ENCODE results near the gene CCL22. TPM values are rescaled to one million over a fixed set of nuclear protein-coding genes. Genes with fewer than 3 reads are reported as not detected.

Gene CCL22
- total RNA-seq, 4 donors from 2014 or later, result 0.09 to 1.6 (median 0.38) TPM

DNA sequence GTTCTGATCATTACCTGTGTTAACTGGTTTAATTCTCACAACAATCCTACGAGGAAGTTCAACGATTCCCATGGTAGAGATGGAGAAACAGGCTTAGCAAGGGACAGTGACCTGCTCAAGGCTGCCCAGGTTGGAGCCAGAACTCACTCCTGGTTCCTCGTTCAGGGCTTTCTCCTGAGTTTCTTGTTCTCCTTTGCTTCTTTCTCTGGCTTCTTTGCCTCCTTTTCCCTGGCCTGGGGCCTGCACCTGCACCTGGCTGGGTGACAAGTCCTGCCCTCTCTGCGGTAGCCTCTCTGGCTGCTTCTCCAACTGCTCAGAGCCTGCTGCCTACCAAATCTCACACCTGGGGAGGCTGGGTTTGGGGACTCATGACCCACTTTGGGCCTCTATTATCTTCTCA lies 2.8 kb downstream of the CCL22 start:
- 37 to 51% methylated on average over 4 of the region's 4 CpGs for WGBS, 2 donors
- intact Hi-C loops (cut with DNase I), result no loop called here
- Histone ChIP-seq H3K27ac (no peak overlapping the region), H3K27me3 (no peaks in the 10 kb centered on the region), H3K9me3 (no peaks in the 10 kb centered on the region), H3K4me3 (no peak overlapping the region), H3K4me1 (peaks cover 6 to 31% (median 11%) of the 10 kb centered on the region in 3 donors), H3K36me3 (no peaks in the 10 kb centered on the region)
- no peak for DNase-seq
- no peak for TF ChIP-seq CTCF (IDR thresholded peaks at IDR 0.05)
- no peak for TF ChIP-seq POLR2A (IDR thresholded peaks at IDR 0.05)

DNA sequence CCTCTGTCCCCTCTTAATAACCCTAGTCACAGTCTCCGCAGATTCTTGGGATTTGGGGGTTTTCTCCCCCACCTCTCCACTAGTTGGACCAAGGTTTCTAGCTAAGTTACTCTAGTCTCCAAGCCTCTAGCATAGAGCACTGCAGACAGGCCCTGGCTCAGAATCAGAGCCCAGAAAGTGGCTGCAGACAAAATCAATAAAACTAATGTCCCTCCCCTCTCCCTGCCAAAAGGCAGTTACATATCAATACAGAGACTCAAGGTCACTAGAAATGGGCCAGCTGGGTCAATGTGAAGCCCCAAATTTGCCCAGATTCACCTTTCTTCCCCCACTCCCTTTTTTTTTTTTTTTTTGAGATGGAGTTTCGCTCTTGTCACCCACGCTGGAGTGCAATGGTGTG lies 5.6 kb downstream of the CCL22 start:
- H3K4me3 ChIP-seq, result no peak overlapping the region
- TF ChIP-seq CTCF (IDR thresholded peaks at IDR 0.05) (no peak), POLR2A (IDR thresholded peaks at IDR 0.05) (no peak)
- no peak overlapping the region for H3K27ac ChIP-seq
- H3K4me1 ChIP-seq, result peaks cover 11 to 41% (median 13%) of the 10 kb centered on the region in 3 donors
- intact Hi-C loops (cut with DNase I), result no loop called here
- H3K36me3 ChIP-seq, result no peaks in the 10 kb centered on the region
- H3K9me3 ChIP-seq, result no peaks in the 10 kb centered on the region
- no peaks in the 10 kb centered on the region for H3K27me3 ChIP-seq
- 90 to 100% methylated on average over 3 of the region's 3 CpGs for WGBS, 2 donors
- no peak for DNase-seq

- no peak overlapping the region for H3K4me3 ChIP-seq
- WGBS, 2 donors, result 60 to 76% methylated on average over 1 to 5 of the region's 6 CpGs
- H3K9me3 ChIP-seq, result no peaks in the 10 kb centered on the region
- intact Hi-C loops (cut with DNase I), result no loop called here
- H3K4me1 ChIP-seq, result peaks cover 9 to 33% (median 11%) of the 10 kb centered on the region in 3 donors
- no peaks in the 10 kb centered on the region for H3K27me3 ChIP-seq
- H3K27ac ChIP-seq, result no peak overlapping the region
- TF ChIP-seq CTCF (IDR thresholded peaks at IDR 0.05), result no peak
- TF ChIP-seq POLR2A (IDR thresholded peaks at IDR 0.05), result no peak
- H3K36me3 ChIP-seq, result no peaks in the 10 kb centered on the region
- DNase-seq, result no peak
Measured at GRCh38 chr16:57366544-57367040, 8.0 kb downstream of the CCL22 start.

DNA sequence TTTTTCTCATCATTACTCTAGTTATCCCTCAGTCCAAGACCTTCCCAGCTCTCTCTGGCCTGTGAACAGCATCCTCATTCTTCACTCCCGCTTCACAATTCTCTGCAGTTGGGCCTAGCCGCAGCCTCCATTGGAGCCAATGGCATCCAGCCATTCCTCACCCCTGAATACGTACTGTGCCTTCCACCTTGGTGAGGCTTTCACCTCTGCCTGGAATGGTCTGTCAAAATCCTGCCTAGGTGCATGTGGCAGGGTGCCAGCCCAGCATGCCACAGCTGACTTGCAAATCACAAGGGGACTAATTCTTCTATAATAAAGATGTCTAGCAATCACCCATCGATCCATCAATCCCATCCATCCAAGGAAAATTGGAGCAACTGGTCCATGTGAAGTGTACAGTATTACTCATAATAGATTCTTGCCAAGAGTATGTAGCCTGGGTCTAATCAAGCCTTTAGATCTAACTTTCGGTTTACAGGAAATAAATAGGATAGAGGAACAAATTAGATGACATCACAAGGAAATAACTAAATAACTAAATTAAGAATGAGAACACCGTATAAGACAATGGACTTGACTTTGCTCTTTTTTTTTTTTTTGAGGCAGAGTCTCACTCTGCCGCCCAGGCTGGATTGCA lies 8.7 kb downstream of the CCL22 start:
- 23 to 39% methylated on average over 7 of the region's 7 CpGs for WGBS, 2 donors
- peak overlapping the region in 3 of 4 donors; percentile 13 to 39 (median 33) for H3K27ac ChIP-seq
- TF ChIP-seq CTCF (IDR thresholded peaks at IDR 0.05), result no peak

GRCh38 chr16:57371494-57372371 lies 13.2 kb downstream of the CCL22 start:
- no peak for TF ChIP-seq CTCF (IDR thresholded peaks at IDR 0.05)
- no peak for TF ChIP-seq POLR2A (IDR thresholded peaks at IDR 0.05)

More for the DNA sequence above, 8.7 kb downstream of the CCL22 start:
- Histone ChIP-seq H3K27me3 (no peaks in the 10 kb centered on the region), H3K36me3 (no peaks in the 10 kb centered on the region), H3K9me3 (no peaks in the 10 kb centered on the region), H3K4me3 (no peak overlapping the region), H3K4me1 (peaks cover 7 to 35% (median 13%) of the 10 kb centered on the region in 3 donors)
- intact Hi-C loops (cut with DNase I), result no loop called here
- no peak for DNase-seq

More at GRCh38 chr16:57371494-57372371, 13.2 kb downstream of the CCL22 start:
- Histone ChIP-seq H3K9me3 (no peaks in the 10 kb centered on the region), H3K4me1 (peaks cover 20 to 71% (median 34%) of the 10 kb centered on the region in 3 donors), H3K27ac (peak overlapping the region; percentile 83 to 91 (median 88)), H3K36me3 (no peaks in the 10 kb centered on the region), H3K4me3 (peak overlapping the region; percentile 35 to 66 (median 58)), H3K27me3 (no peaks in the 10 kb centered on the region)
- intact Hi-C loops (cut with DNase I), result no loop called here
- WGBS, 2 donors, result 63 to 87% methylated on average over 3 to 7 of the region's 15 CpGs
- DNase-seq, result no peak
